Measurements from ENCODE around the gene MPDZ. TPM values are rescaled to one million over a fixed set of nuclear protein-coding genes. Genes with fewer than 3 reads are reported as not detected.

Gene MPDZ
- total and polyA plus RNA-seq, 10 donors, result 3.8 to 42.8 (median 26.8) TPM

DNA sequence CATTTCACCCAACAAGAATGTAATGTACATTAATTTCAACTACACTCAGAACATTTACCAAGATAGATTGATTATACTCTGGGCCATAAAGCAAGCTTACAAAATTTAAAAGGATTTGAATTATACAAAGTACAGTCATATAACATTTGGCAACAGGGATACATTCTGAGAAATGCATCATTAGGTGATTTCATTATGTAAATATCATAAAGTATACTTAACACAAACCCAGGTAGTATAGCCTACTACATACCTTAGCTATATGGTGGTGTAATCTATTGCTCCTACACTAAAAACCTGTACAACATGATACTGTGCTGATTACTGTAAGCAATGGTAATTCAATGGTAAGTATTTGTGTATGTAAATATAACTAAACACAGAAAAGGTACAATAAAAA lies 202.9 kb downstream of the MPDZ start:
- Histone ChIP-seq H3K27ac (no peak overlapping the region), H3K4me3 (no peak overlapping the region), H3K4me1 (no peaks in the 10 kb centered on the region), H3K9me3 (peaks cover 0 to 33% (median 14%) of the 10 kb centered on the region in 8 donors), H3K27me3 (replicated peaks in 1 of 7) (no peaks in the 10 kb centered on the region), H3K36me3 (no peaks in the 10 kb centered on the region)
- no peak for DNase-seq
- TF ChIP-seq POLR2A (IDR thresholded peaks at IDR 0.05) (no peak), POLR2AphosphoS5 (IDR thresholded peaks at IDR 0.05) (no peak)
- TF ChIP-seq, protein P1, sequence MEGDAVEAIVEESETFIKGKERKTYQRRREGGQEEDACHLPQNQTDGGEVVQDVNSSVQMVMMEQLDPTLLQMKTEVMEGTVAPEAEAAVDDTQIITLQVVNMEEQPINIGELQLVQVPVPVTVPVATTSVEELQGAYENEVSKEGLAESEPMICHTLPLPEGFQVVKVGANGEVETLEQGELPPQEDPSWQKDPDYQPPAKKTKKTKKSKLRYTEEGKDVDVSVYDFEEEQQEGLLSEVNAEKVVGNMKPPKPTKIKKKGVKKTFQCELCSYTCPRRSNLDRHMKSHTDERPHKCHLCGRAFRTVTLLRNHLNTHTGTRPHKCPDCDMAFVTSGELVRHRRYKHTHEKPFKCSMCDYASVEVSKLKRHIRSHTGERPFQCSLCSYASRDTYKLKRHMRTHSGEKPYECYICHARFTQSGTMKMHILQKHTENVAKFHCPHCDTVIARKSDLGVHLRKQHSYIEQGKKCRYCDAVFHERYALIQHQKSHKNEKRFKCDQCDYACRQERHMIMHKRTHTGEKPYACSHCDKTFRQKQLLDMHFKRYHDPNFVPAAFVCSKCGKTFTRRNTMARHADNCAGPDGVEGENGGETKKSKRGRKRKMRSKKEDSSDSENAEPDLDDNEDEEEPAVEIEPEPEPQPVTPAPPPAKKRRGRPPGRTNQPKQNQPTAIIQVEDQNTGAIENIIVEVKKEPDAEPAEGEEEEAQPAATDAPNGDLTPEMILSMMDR (IDR thresholded peaks at IDR 0.05 in 8 of 11, conservative IDR thresholded peaks at IDR 0.05 in 3 of 11), result no peak
- intact Hi-C loops (cut with DNase I; ENCODE audit: low total_unique reads), result no loop called here

DNA sequence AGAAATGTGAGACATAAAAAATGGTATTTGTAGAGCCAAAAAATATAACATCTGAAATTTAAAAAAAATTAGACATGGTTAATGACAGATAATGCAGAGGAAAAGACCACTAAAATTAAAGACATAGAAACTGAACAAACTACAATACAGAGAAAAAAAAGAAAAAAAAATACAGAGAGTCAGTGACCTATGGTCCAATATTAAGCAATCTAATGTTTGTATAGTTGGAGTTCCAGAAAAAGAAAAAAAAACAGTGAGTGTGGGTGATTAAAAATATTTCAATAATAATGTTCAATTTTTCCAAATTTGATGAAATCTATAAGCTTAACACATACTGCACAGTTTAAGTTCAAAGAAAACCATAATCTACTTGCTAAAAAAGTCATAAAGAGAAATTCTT lies 207.6 kb downstream of the MPDZ start:
- peaks cover 0 to 33% (median 14%) of the 10 kb centered on the region in 8 donors for H3K9me3 ChIP-seq
- no peak for TF ChIP-seq POLR2AphosphoS5 (IDR thresholded peaks at IDR 0.05)
- TF ChIP-seq POLR2A (IDR thresholded peaks at IDR 0.05), result no peak
- TF ChIP-seq, protein P1 (IDR thresholded peaks at IDR 0.05 in 8 of 11, conservative IDR thresholded peaks at IDR 0.05 in 3 of 11), result no peak

DNA sequence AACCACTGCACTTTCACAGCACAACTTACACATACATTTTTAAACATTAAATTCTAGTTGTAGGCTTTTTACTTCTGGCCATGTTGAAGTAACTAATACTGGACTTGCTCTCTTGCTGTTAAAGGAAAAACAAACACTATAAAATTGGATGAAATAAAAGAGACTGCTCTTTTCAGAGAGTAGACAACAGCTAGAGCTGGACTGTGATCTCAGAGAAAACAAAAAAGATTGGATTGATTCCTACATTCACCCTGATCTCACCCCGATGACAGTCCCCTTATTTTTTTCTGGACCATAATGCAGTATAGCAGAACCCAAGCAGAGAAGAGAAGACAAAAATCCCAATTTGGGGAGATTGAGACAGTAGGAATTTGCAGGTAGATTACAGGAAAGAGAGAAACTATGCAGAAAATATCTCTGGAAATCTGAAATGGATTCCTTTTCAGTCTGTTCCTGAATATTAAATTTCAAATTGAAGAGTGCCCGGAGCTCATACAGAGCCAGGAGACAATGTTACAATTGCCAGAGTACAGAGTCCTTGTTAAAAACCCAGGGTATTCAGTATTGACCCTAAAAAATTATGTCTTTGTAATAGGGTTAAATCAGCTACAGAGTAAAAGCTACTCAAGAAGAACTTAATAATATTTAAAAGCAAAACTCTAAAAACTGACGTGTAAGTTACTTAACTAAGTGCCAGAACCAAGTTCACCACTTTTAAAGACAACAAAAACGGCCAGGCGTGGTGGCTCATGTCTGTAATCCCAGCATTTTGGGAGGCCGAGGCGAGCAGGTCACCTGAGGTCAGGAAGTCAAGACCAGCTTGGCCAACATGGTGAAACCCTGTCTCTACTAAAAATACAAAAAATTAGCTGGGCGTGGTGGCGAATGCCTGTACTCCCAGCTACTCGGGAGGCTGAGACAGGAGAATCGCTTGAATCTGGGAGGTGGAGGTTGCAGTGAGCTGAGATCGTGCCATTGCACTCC lies 208.6 kb downstream of the MPDZ start:
- WGBS, 5 donors, result 83 to 94% (median 92%) methylated on average over 12 of the region's 12 CpGs
- H3K4me3 ChIP-seq, result no peak overlapping the region
- no peak for DNase-seq
- intact Hi-C loops (cut with DNase I; ENCODE audit: low total_unique reads), result no loop called here
- no peaks in the 10 kb centered on the region for H3K4me1 ChIP-seq
- no peaks in the 10 kb centered on the region for H3K27me3 ChIP-seq (replicated peaks in 1 of 7)
- peaks cover 0 to 33% (median 14%) of the 10 kb centered on the region in 8 donors for H3K9me3 ChIP-seq
- no peak overlapping the region for H3K27ac ChIP-seq
- no peaks in the 10 kb centered on the region for H3K36me3 ChIP-seq
- TF ChIP-seq POLR2A (IDR thresholded peaks at IDR 0.05), result no peak
- TF ChIP-seq, protein P1 (IDR thresholded peaks at IDR 0.05 in 8 of 11, conservative IDR thresholded peaks at IDR 0.05 in 3 of 11), result no peak
- no peak for TF ChIP-seq POLR2AphosphoS5 (IDR thresholded peaks at IDR 0.05)

More for the DNA sequence above, 207.6 kb downstream of the MPDZ start:
- H3K4me1 ChIP-seq, result no peaks in the 10 kb centered on the region
- H3K27ac ChIP-seq, result no peak overlapping the region
- DNase-seq, result no peak
- intact Hi-C loops (cut with DNase I; ENCODE audit: low total_unique reads), result no loop called here
- no peak overlapping the region for H3K4me3 ChIP-seq
- no peaks in the 10 kb centered on the region for H3K36me3 ChIP-seq
- H3K27me3 ChIP-seq (replicated peaks in 1 of 7), result no peaks in the 10 kb centered on the region

DNA sequence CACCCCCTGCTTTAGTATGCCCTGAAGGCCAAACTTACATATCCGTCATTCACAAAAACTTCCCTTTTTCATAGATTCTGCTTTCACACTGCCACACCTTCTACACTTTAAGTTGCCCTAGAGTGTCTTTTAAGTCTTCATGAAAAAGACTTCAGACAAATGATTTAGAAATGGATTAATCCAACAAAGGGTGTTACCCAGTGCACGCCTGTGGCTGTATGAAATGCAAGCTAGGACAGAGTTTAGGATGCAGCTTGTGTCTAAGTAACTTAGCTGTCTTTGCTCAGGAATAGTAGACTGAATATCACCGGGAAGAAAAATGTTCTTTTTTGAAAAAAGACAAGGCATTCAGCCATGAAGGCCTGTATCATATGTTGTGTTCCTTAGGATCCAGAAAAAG lies 210.0 kb downstream of the MPDZ start:
- Histone ChIP-seq H3K4me1 (no peaks in the 10 kb centered on the region), H3K27me3 (replicated peaks in 1 of 7) (no peaks in the 10 kb centered on the region), H3K36me3 (no peaks in the 10 kb centered on the region), H3K4me3 (no peak overlapping the region), H3K27ac (no peak overlapping the region), H3K9me3 (peaks cover 0 to 20% (median 4%) of the 10 kb centered on the region in 8 donors)
- intact Hi-C loops (cut with DNase I; ENCODE audit: low total_unique reads), result no loop called here
- TF ChIP-seq, protein P1 (IDR thresholded peaks at IDR 0.05 in 8 of 11, conservative IDR thresholded peaks at IDR 0.05 in 3 of 11), result no peak
- TF ChIP-seq POLR2AphosphoS5 (IDR thresholded peaks at IDR 0.05) (no peak), POLR2A (IDR thresholded peaks at IDR 0.05) (no peak)
- no peak for DNase-seq
- 80 to 90% (median 84%) methylated on average over 3 of the region's 3 CpGs for WGBS, 5 donors
